HG03064 (cell line): ENCODE results near the gene CABYR.
"Not testable (repeated sequence)": the region's sequence is repeated elsewhere in the genome, so short reads cannot be mapped to it uniquely, and the experiment has no call there.

Experiments
- ATAC-seq: cut with Tn5 transposase; IDR thresholded peaks from one replicate; pipeline ENCODE4 v1.9.1; 2021; ENCODE audit warnings: low read depth; ENCODE audit not compliant: unreplicated experiment

The CABYR gene

GRCh38 chr18:24127735-24128134 is 11.1 kb upstream of the CABYR start:
- ATAC-seq, result no peak

- no peak for ATAC-seq
Measured at GRCh38 chr18:24128700-24129099, 10.2 kb upstream of the CABYR start.

GRCh38 chr18:24130494-24130893 is 8.4 kb upstream of the CABYR start:
- no peak for ATAC-seq

- ATAC-seq, result no peak
Measured at GRCh38 chr18:24136967-24137373, 1.9 kb upstream of the CABYR start.

- peak; percentile 8 for ATAC-seq
Measured at GRCh38 chr18:24138409-24138788, 463 bp upstream of the CABYR start.

GRCh38 chr18:24140697-24141096 is 1.8 kb downstream of the CABYR start:
- no peak for ATAC-seq

GRCh38 chr18:24142376-24142775 is 3.5 kb downstream of the CABYR start:
- ATAC-seq, result no peak

- ATAC-seq, result not testable (repeated sequence)
Measured at GRCh38 chr18:24149591-24149990, 10.7 kb downstream of the CABYR start.

GRCh38 chr18:24153397-24153796 is 14.5 kb downstream of the CABYR start:
- no peak for ATAC-seq

GRCh38 chr18:24157855-24158254 is 19.0 kb downstream of the CABYR start:
- no peak for ATAC-seq

- no peak for ATAC-seq
Measured at GRCh38 chr18:24160086-24160485, 21.2 kb downstream of the CABYR start.

- no peak for ATAC-seq
Measured at GRCh38 chr18:24161304-24161703, 22.4 kb downstream of the CABYR start.

- ATAC-seq, result no peak
Measured at GRCh38 chr18:24168496-24168895, 29.6 kb downstream of the CABYR start.

- ATAC-seq, result no peak
Measured at GRCh38 chr18:24170360-24170759, 31.5 kb downstream of the CABYR start.

- ATAC-seq, result no peak
Measured at GRCh38 chr18:24173997-24174396, 35.1 kb downstream of the CABYR start.

GRCh38 chr18:24176727-24177416 is 38.0 kb downstream of the CABYR start:
- ATAC-seq, result no peak

GRCh38 chr18:24177499-24178133 is 38.8 kb downstream of the CABYR start:
- ATAC-seq, result no peak

- no peak for ATAC-seq
Measured at GRCh38 chr18:24180048-24180447, 41.2 kb downstream of the CABYR start.

GRCh38 chr18:24181806-24182205 is 42.9 kb downstream of the CABYR start:
- no peak for ATAC-seq

GRCh38 chr18:24185805-24186204 is 46.9 kb downstream of the CABYR start:
- ATAC-seq, result no peak

GRCh38 chr18:24187049-24187448 is 48.2 kb downstream of the CABYR start:
- ATAC-seq, result no peak

GRCh38 chr18:24187689-24188088 is 48.8 kb downstream of the CABYR start:
- no peak for ATAC-seq
